Upper lobe of left lung (tissue), 4 donors: ENCODE measurements around the gene FRMPD2.

Experiments
- CTCF ChIP-seq, 6 experiments: fragments of 450-650 bp in 4 of 6; fragments of 200-600 bp in 2 of 6; sonication (generic) in 2 of 6; IDR thresholded peaks; one replicate each; pipeline ENCODE4 v1.5.1; 2016 to 2019; ENCODE audit warnings: antibody characterized with exemption in 6 of 6
- EP300 ChIP-seq, 4 donors: sonication (generic); formaldehyde crosslinking; IDR thresholded peaks; one replicate each; pipeline ENCODE4 v1.5.1; 2017; ENCODE audit warnings: antibody characterized with exemption in 4 of 4, control low read depth in 2 of 4
- POLR2A ChIP-seq, 4 donors: fragments of 450-650 bp; IDR thresholded peaks; one replicate each; pipeline ENCODE4 v1.5.1; 2016 to 2017; ENCODE audit warnings: antibody characterized with exemption in 4 of 4, mild to moderate bottlenecking in 2 of 4
- POLR2AphosphoS5 ChIP-seq, 2 donors: sonication (generic); formaldehyde crosslinking; IDR thresholded peaks; one replicate each; pipeline ENCODE4 v1.5.1; 2017; ENCODE audit warnings: antibody characterized with exemption in 2 of 2

GRCh38 chr10:48258105-48258504 is 16.4 kb downstream of the FRMPD2 start:
- no peak for TF ChIP-seq POLR2AphosphoS5 (IDR thresholded peaks at IDR 0.05)
- TF ChIP-seq CTCF (IDR thresholded peaks at IDR 0.05), result no peak
- no peak for TF ChIP-seq POLR2A (IDR thresholded peaks at IDR 0.05)
- no peak for TF ChIP-seq EP300 (IDR thresholded peaks at IDR 0.05)
